HG02678 (cell line): ENCODE measurements around the gene NTRK2.

Source experiments
- ATAC-seq: cut with Tn5 transposase; IDR thresholded peaks from one replicate; pipeline ENCODE4 v1.9.1; 2021; ENCODE audit warnings: mild to moderate bottlenecking, moderate library complexity; ENCODE audit not compliant: unreplicated experiment

NTRK2 gene

GRCh38 chr9:84845956-84846900, 176.7 kb downstream of the NTRK2 start:
- no peak for ATAC-seq

- no peak for ATAC-seq
Measured at GRCh38 chr9:84846906-84847305, 177.4 kb downstream of the NTRK2 start.

GRCh38 chr9:84849049-84849448, 179.5 kb downstream of the NTRK2 start:
- ATAC-seq: no peak

GRCh38 chr9:84850830-84851392, 181.4 kb downstream of the NTRK2 start:
- no peak for ATAC-seq

- ATAC-seq: no peak
Measured at GRCh38 chr9:84851935-84852585, 182.5 kb downstream of the NTRK2 start.

- no peak for ATAC-seq
Measured at GRCh38 chr9:84852617-84853301, 183.2 kb downstream of the NTRK2 start.

- no peak for ATAC-seq
Measured at GRCh38 chr9:84856181-84856632, 186.7 kb downstream of the NTRK2 start.

GRCh38 chr9:84857211-84857610, 187.7 kb downstream of the NTRK2 start:
- no peak for ATAC-seq

- ATAC-seq: no peak
Measured at GRCh38 chr9:84858364-84858763, 188.8 kb downstream of the NTRK2 start.

GRCh38 chr9:84860249-84861115, 191.0 kb downstream of the NTRK2 start:
- ATAC-seq: no peak

GRCh38 chr9:84861455-84861854, 191.9 kb downstream of the NTRK2 start:
- no peak for ATAC-seq

GRCh38 chr9:84862308-84862707, 192.8 kb downstream of the NTRK2 start:
- ATAC-seq: no peak

- no peak for ATAC-seq
Measured at GRCh38 chr9:84862810-84863287, 193.3 kb downstream of the NTRK2 start.

- no peak for ATAC-seq
Measured at GRCh38 chr9:84863372-84863771, 193.8 kb downstream of the NTRK2 start.

GRCh38 chr9:84866396-84867175, 197.1 kb downstream of the NTRK2 start:
- no peak for ATAC-seq

GRCh38 chr9:84867186-84867585, 197.7 kb downstream of the NTRK2 start:
- ATAC-seq: no peak

GRCh38 chr9:84869091-84869490, 199.6 kb downstream of the NTRK2 start:
- no peak for ATAC-seq

- ATAC-seq: no peak
Measured at GRCh38 chr9:84871983-84872382, 202.5 kb downstream of the NTRK2 start.

- no peak for ATAC-seq
Measured at GRCh38 chr9:84874022-84874421, 204.5 kb downstream of the NTRK2 start.
